Liver (tissue), 9 donors: ENCODE results near the gene HTT-AS. TPM values are rescaled to one million over a fixed set of nuclear protein-coding genes. Genes with fewer than 3 reads are reported as not detected.
"Not testable (repeated sequence)": the region's sequence is repeated elsewhere in the genome, so short reads cannot be mapped to it uniquely, and the experiment has no call there.

Source experiments
- DNase-seq: peaks from one replicate; pipeline ENCODE4 v3.0.0-alpha.2; 2017; ENCODE audit warnings: low spot score
- H3K27ac ChIP-seq, 2 donors: one replicate each; pipeline ENCODE4 v1.7.0; 2013; ENCODE audit warnings: inconsistent platforms in 2 of 2, low read length in 2 of 2, control low read depth in 1 of 2, low read depth in 1 of 2, mild to moderate bottlenecking in 1 of 2
- H3K27me3 ChIP-seq, 4 donors: one replicate each; pipeline versions ENCODE4 v1.6.1 to v1.7.0; 2013; ENCODE audit warnings: low read length in 3 of 4, inconsistent platforms in 1 of 4, mild to moderate bottlenecking in 1 of 4, moderate library complexity in 1 of 4; ENCODE audit not compliant: control insufficient read depth in 4 of 4, insufficient read depth in 4 of 4
- H3K36me3 ChIP-seq, 4 donors: one replicate each; pipeline versions ENCODE4 v1.6.1 to v1.7.0; 2013; ENCODE audit warnings: low read length in 3 of 4, mild to moderate bottlenecking in 3 of 4, low read depth in 1 of 4, moderate library complexity in 1 of 4; ENCODE audit not compliant: control insufficient read depth in 4 of 4, insufficient read depth in 3 of 4
- H3K4me1 ChIP-seq, 4 donors: one replicate each; pipeline versions ENCODE4 v1.6.1 to v1.7.0; 2013; ENCODE audit warnings: low read length in 3 of 4, mild to moderate bottlenecking in 3 of 4, moderate library complexity in 1 of 4; ENCODE audit not compliant: control insufficient read depth in 4 of 4, insufficient read depth in 4 of 4
- H3K4me3 ChIP-seq, 3 donors: one replicate each; pipeline versions ENCODE4 v1.6.1 to v1.7.0; 2013; ENCODE audit warnings: low read length in 3 of 3, control low read depth in 1 of 3, low read depth in 1 of 3, mild to moderate bottlenecking in 1 of 3
- H3K9ac ChIP-seq, 2 donors: one replicate each; pipeline ENCODE4 v1.7.0; 2013; ENCODE audit warnings: low read length in 2 of 2, mild to moderate bottlenecking in 2 of 2, moderate library complexity in 2 of 2, control low read depth in 1 of 2, low read depth in 1 of 2
- H3K9me3 ChIP-seq, 4 donors: one replicate each; pipeline versions ENCODE4 v1.6.1 to v1.7.0; 2013; ENCODE audit warnings: low read length in 3 of 4; ENCODE audit not compliant: control insufficient read depth in 4 of 4
- EGR1 ChIP-seq, 2 donors: IDR thresholded peaks; 2 replicates each; pipeline ENCODE4 v1.6.1; 2016 to 2018; ENCODE audit warnings: antibody characterized with exemption in 2 of 2, low read depth in 2 of 2
- FOXA2 ChIP-seq: IDR thresholded peaks from 2 replicates; pipeline ENCODE4 v1.6.1; 2016; ENCODE audit warnings: antibody characterized with exemption
- GABPA ChIP-seq, 2 donors: IDR thresholded peaks in 1 of 2; conservative IDR thresholded peaks in 1 of 2; 2 replicates each; pipeline ENCODE4 v1.6.1; 2016; ENCODE audit warnings: antibody characterized with exemption in 2 of 2, mild to moderate bottlenecking in 1 of 2, moderate library complexity in 1 of 2
- HNF4A ChIP-seq, 2 donors: conservative IDR thresholded peaks; 2 replicates each; pipeline ENCODE4 v1.6.1; 2016; ENCODE audit warnings: antibody characterized with exemption in 2 of 2, mild to moderate bottlenecking in 2 of 2
- HNF4G ChIP-seq: IDR thresholded peaks from 2 replicates; pipeline ENCODE4 v1.6.1; 2016; ENCODE audit warnings: antibody characterized with exemption
- JUND ChIP-seq, 2 donors: IDR thresholded peaks; 2 replicates each; pipeline ENCODE4 v1.6.1; 2016; ENCODE audit warnings: antibody characterized with exemption in 2 of 2
- MAX ChIP-seq: IDR thresholded peaks from 2 replicates; pipeline ENCODE4 v1.6.1; 2016; ENCODE audit warnings: antibody characterized with exemption
- RAD21 ChIP-seq, 2 donors: IDR thresholded peaks; 2 replicates each; pipeline ENCODE4 v1.6.1; 2016; ENCODE audit warnings: antibody characterized with exemption in 2 of 2, mild to moderate bottlenecking in 2 of 2
- RXRA ChIP-seq, 2 donors: IDR thresholded peaks; 2 replicates each; pipeline ENCODE4 v1.6.1; 2017 to 2018; ENCODE audit warnings: antibody characterized with exemption in 2 of 2, mild to moderate bottlenecking in 1 of 2
- SP1 ChIP-seq: IDR thresholded peaks from 2 replicates; pipeline ENCODE4 v1.6.1; 2018; ENCODE audit warnings: antibody characterized with exemption, mild to moderate bottlenecking
- TAF1 ChIP-seq: conservative IDR thresholded peaks from 2 replicates; pipeline ENCODE4 v1.6.1; 2016; ENCODE audit warnings: antibody characterized with exemption, mild to moderate bottlenecking
- YY1 ChIP-seq: IDR thresholded peaks from 2 replicates; pipeline ENCODE4 v1.6.1; 2016; ENCODE audit warnings: antibody characterized with exemption, mild to moderate bottlenecking
- ZBTB33 ChIP-seq: IDR thresholded peaks from 2 replicates; pipeline ENCODE4 v1.6.1; 2016; ENCODE audit warnings: antibody characterized with exemption
- WGBS: extraction: QIAGEN DNeasy Blood & Tissue Kit; methylation state at CpG from one replicate; pipeline ENCODE4 v1.1.7; 2013; 5-methylcytosine and 5-hydroxymethylcytosine counted together
- polyA plus RNA-seq, 2 donors: library from polyadenylated mRNA; stranded (reverse) in 1 of 2; unstranded in 1 of 2; fragments of 200-250 nt in 1 of 2; fragments of >200 nt in 1 of 2; fragmentation: Nextera tagmentation in 1 of 2; extraction: Ambion mirVana in 1 of 2; gene quantifications; one replicate each; pipeline versions ENCODE4 v1.2.1 to v1.2.3, GENCODE V29; 2013 to 2015
- total RNA-seq, 2 donors: library from RNA; depleted of rRNA; stranded (reverse); fragments of >200 nt; gene quantifications; one replicate each; pipeline ENCODE4 v1.2.3, GENCODE V29; 2014
- TF ChIP-seq, protein P1 (sequence below): IDR thresholded peaks from 2 replicates; pipeline ENCODE4 v1.6.1; 2016; ENCODE audit warnings: antibody characterized with exemption
- TF ChIP-seq, protein P2 (sequence below): IDR thresholded peaks from 2 replicates; pipeline ENCODE4 v1.6.1; 2016; ENCODE audit warnings: antibody characterized with exemption, mild to moderate bottlenecking
- TF ChIP-seq, protein P3 (sequence below): fragments of 150-350 bp; IDR thresholded peaks from 2 replicates; pipeline ENCODE4 v1.5.1; 2017; ENCODE audit warnings: improper control_type of control experiment, low read depth, low read length; ENCODE audit not compliant: missing input control
- donor health status: healthy.
- donor health status: healthy.
- donor health status: healthy.
- donor health status: healthy.
- donor health status: healthy.

HTT-AS gene
- total and polyA plus RNA-seq, 4 donors: not detected

DNA sequence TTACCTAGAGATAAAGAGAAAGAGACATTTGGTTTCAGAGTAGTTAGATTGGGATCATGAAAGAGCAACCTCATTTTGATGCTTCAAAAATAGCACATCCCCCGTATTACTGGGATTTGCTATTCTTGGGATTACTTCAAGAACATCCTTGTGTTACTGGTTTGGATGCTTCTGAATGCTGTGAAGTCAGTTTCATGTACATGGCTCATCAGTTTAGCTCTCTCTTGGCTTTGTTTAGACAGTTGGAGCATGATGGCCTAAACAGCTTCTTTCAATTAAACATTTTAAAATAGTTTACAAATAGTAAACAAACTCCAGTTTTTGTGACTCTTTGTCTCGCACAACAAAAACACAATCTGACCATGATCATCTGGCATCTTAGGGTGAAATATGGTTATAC, 24.0 kb upstream of the HTT-AS start:
- 92% methylated on average over 2 of the region's 2 CpGs for WGBS
- H3K9ac ChIP-seq: no peak overlapping the region
- H3K27ac ChIP-seq: no peak overlapping the region
- H3K36me3 ChIP-seq: peaks cover 0 to 19% (median 13%) of the 10 kb centered on the region in 4 donors
- no peak for DNase-seq
- no peak overlapping the region for H3K4me3 ChIP-seq
- TF ChIP-seq GABPA (IDR thresholded peaks at IDR 0.05 in 1 of 2, conservative IDR thresholded peaks at IDR 0.05 in 1 of 2): no peak
- TF ChIP-seq SP1: no peak
- H3K9me3 ChIP-seq: no peaks in the 10 kb centered on the region
- no peaks in the 10 kb centered on the region for H3K4me1 ChIP-seq
- no peaks in the 10 kb centered on the region for H3K27me3 ChIP-seq

- H3K9me3 ChIP-seq: no peaks in the 10 kb centered on the region
- H3K27ac ChIP-seq: no peak overlapping the region
- no peaks in the 10 kb centered on the region for H3K27me3 ChIP-seq
- H3K4me1 ChIP-seq: peaks cover 0 to 4% (median 3%) of the 10 kb centered on the region in 4 donors
- no peak for DNase-seq
- WGBS: 99% methylated on average over 3 of the region's 3 CpGs
- TF ChIP-seq, protein P1, sequence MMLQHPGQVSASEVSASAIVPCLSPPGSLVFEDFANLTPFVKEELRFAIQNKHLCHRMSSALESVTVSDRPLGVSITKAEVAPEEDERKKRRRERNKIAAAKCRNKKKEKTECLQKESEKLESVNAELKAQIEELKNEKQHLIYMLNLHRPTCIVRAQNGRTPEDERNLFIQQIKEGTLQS: no peak
- peaks cover 0 to 13% (median 7%) of the 10 kb centered on the region in 4 donors for H3K36me3 ChIP-seq
- no peak overlapping the region for H3K4me3 ChIP-seq
- H3K9ac ChIP-seq: no peak overlapping the region
Measured at GRCh38 chr4:3096202-3096601, 21.9 kb upstream of the HTT-AS start.

DNA sequence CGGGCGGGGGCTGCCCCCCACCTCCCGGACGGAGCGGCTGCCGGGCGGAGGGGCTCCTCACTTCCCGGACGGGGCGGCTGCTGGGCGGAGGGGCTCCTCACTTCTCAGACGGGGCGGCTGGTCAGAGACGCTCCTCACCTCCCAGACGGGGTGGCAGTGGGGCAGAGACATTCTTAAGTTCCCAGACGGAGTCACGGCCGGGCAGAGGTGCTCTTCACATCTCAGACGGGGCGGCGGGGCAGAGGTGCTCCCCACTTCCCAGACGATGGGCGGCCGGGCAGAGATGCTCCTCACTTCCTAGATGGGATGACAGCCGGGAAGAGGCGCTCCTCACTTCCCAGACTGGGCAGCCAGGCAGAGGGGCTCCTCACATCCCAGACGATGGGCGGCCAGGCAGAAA, 20.4 kb upstream of the HTT-AS start:
- not testable (repeated sequence) for H3K36me3 ChIP-seq, H3K27ac ChIP-seq, H3K9ac ChIP-seq, H3K4me3 ChIP-seq, H3K4me1 ChIP-seq, H3K9me3 ChIP-seq, DNase-seq, H3K27me3 ChIP-seq
- WGBS: 98% methylated on average over 28 of the region's 28 CpGs

DNA sequence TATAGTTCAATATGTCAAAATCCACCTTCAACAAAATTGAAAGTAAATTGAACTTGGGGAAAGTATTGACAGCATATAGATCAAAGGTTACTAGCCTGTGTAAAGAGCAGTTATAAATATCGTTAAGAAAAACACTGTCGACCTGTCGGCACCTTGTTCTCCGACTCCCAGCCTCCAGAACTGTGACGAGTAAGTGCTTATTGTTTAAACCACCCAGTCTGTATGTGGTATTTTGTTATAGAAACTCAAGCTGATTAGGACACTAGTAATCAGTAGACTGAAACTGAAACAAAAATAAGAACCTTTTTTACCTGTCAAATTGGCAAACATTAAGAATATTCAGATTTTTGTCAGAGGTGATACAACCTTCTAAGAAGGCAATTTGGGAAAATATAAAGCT, 17.1 kb upstream of the HTT-AS start:
- TF ChIP-seq YY1 (no peak), TAF1 (no peak), MAX (no peak), EGR1 (IDR thresholded peaks at IDR 0.05; ENCODE audit: low read depth in 2 of 2) (no peak), HNF4G (no peak), FOXA2 (no peak), RAD21 (IDR thresholded peaks at IDR 0.05) (no peak), GABPA (IDR thresholded peaks at IDR 0.05 in 1 of 2, conservative IDR thresholded peaks at IDR 0.05 in 1 of 2) (no peak), JUND (IDR thresholded peaks at IDR 0.05) (no peak), HNF4A (conservative IDR thresholded peaks at IDR 0.05) (peak; percentile 6 to 35), ZBTB33 (no peak), RXRA (IDR thresholded peaks at IDR 0.05) (peak in 1 of 2 donors; percentile 33), SP1 (peak; percentile 36)
- TF ChIP-seq, protein P1: no peak
- TF ChIP-seq, protein P2, sequence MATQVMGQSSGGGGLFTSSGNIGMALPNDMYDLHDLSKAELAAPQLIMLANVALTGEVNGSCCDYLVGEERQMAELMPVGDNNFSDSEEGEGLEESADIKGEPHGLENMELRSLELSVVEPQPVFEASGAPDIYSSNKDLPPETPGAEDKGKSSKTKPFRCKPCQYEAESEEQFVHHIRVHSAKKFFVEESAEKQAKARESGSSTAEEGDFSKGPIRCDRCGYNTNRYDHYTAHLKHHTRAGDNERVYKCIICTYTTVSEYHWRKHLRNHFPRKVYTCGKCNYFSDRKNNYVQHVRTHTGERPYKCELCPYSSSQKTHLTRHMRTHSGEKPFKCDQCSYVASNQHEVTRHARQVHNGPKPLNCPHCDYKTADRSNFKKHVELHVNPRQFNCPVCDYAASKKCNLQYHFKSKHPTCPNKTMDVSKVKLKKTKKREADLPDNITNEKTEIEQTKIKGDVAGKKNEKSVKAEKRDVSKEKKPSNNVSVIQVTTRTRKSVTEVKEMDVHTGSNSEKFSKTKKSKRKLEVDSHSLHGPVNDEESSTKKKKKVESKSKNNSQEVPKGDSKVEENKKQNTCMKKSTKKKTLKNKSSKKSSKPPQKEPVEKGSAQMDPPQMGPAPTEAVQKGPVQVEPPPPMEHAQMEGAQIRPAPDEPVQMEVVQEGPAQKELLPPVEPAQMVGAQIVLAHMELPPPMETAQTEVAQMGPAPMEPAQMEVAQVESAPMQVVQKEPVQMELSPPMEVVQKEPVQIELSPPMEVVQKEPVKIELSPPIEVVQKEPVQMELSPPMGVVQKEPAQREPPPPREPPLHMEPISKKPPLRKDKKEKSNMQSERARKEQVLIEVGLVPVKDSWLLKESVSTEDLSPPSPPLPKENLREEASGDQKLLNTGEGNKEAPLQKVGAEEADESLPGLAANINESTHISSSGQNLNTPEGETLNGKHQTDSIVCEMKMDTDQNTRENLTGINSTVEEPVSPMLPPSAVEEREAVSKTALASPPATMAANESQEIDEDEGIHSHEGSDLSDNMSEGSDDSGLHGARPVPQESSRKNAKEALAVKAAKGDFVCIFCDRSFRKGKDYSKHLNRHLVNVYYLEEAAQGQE: no peak
- TF ChIP-seq, protein P3, sequence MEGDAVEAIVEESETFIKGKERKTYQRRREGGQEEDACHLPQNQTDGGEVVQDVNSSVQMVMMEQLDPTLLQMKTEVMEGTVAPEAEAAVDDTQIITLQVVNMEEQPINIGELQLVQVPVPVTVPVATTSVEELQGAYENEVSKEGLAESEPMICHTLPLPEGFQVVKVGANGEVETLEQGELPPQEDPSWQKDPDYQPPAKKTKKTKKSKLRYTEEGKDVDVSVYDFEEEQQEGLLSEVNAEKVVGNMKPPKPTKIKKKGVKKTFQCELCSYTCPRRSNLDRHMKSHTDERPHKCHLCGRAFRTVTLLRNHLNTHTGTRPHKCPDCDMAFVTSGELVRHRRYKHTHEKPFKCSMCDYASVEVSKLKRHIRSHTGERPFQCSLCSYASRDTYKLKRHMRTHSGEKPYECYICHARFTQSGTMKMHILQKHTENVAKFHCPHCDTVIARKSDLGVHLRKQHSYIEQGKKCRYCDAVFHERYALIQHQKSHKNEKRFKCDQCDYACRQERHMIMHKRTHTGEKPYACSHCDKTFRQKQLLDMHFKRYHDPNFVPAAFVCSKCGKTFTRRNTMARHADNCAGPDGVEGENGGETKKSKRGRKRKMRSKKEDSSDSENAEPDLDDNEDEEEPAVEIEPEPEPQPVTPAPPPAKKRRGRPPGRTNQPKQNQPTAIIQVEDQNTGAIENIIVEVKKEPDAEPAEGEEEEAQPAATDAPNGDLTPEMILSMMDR: no peak
- H3K27me3 ChIP-seq: no peaks in the 10 kb centered on the region
- peaks cover 0 to 3% (median 0%) of the 10 kb centered on the region in 4 donors for H3K36me3 ChIP-seq

More for the DNA sequence above, 17.1 kb upstream of the HTT-AS start:
- Histone ChIP-seq H3K9ac (peak overlapping the region in 1 of 2 donors; percentile 56), H3K9me3 (no peaks in the 10 kb centered on the region), H3K4me1 (peaks cover 8 to 16% (median 12%) of the 10 kb centered on the region in 4 donors), H3K27ac (peak overlapping the region; percentile 51 to 54), H3K4me3 (peak overlapping the region in 1 of 3 donors; percentile 3)
- 17% methylated on average over 5 of the region's 5 CpGs for WGBS
- DNase-seq: no peak
